HCT116 (cell line): ENCODE data around the gene DCP1A. TPM values are rescaled to one million over a fixed set of nuclear protein-coding genes. Genes with fewer than 3 reads are reported as not detected.
A peak's percentile ranks its signal among the peaks of the same experiment; 100 is the strongest.

ENCODE experiments used
- ATAC-seq: fragments of 200-7000 bp; cut with Tn5 transposase; 2 replicates; pipeline ENCODE4 v1.9.1; 2020; ENCODE audit warnings: mild to moderate bottlenecking, moderate library complexity
- BruUV-seq: library from RNA; stranded (reverse); fragments of 400-500 nt; replicated peaks from 2 replicates; lab custom pipeline; 2021; lab: Mats Ljungman, UMichigan
- CTCF ChIA-PET: fragments of 300-600 bp; sonication (Branson Sonifier 250); formaldehyde crosslinking; loops from one replicate; lab custom pipeline; 2021; ENCODE audit warnings: antibody characterized with exemption; lab: Charles Lee
- POLR2A ChIA-PET: fragments of 300-600, 350-600 bp; sonication (Branson Sonifier 250); formaldehyde crosslinking; loops from one replicate; lab custom pipeline; 2021; ENCODE audit warnings: antibody characterized with exemption; lab: Charles Lee
- RAD21 ChIA-PET, 2 experiments: fragments of 300-600 bp; sonication (Branson Sonifier 250); formaldehyde crosslinking; loops; one replicate each; lab custom pipeline; 2023; ENCODE audit warnings: low total read pairs in 2 of 2; ENCODE audit not compliant: uncharacterized antibody in 2 of 2, unreplicated experiment in 2 of 2, low non-redundant PET in 1 of 2; lab: Charles Lee
- DNase-seq: peaks from one replicate; pipeline ENCODE4 v3.0.0-alpha.2; 2010; ENCODE audit warnings: low read depth, low spot score
- H2AFZ ChIP-seq: fragments of 200-600 bp; shearing (Covaris generic), sonication (generic); 2 replicates; pipeline ENCODE4 v1.6.1; 2017; ENCODE audit warnings: low read depth, mixed run types, mixed read lengths, antibody characterized with exemption, low read length; ENCODE audit not compliant: poor library complexity, severe bottlenecking
- H3K27ac ChIP-seq: 2 replicates; pipeline ENCODE4 v1.5.1; 2012; ENCODE audit warnings: low read depth, low read length
- H3K27me3 ChIP-seq: fragments of 200-600 bp; sonication (generic); 2 replicates; pipeline ENCODE4 v1.6.1; 2016; ENCODE audit warnings: mixed run types, low read length, mixed read lengths; ENCODE audit not compliant: insufficient read depth
- H3K36me3 ChIP-seq, 2 experiments: fragments of 200-500 bp in 1 of 2; fragments of 200-600 bp in 1 of 2; sonication (Bioruptor generic) in 1 of 2; sonication (generic) in 1 of 2; 2 replicates each; pipeline versions ENCODE4 v1.5.1 to v1.6.1; 2014 to 2016; ENCODE audit warnings: low read length in 2 of 2, inconsistent platforms in 1 of 2, mixed read lengths in 1 of 2, mixed run types in 1 of 2; ENCODE audit not compliant: insufficient read depth in 2 of 2, control insufficient read depth in 1 of 2
- H3K4me1 ChIP-seq, 2 experiments: fragments of 200-600 bp in 1 of 2; sonication (generic) in 1 of 2; 2 replicates each; pipeline versions ENCODE4 v1.5.1 to v1.6.1; 2012 to 2017; ENCODE audit warnings: low read length in 2 of 2, inconsistent platforms in 1 of 2, mild to moderate bottlenecking in 1 of 2, mixed read lengths in 1 of 2, mixed run types in 1 of 2, moderate library complexity in 1 of 2; ENCODE audit not compliant: insufficient read depth in 2 of 2, control insufficient read depth in 1 of 2
- H3K4me2 ChIP-seq: fragments of 200-600 bp; sonication (generic); 2 replicates; pipeline ENCODE4 v1.6.1; 2017; ENCODE audit warnings: mixed run types, low read length, mixed read lengths
- H3K4me3 ChIP-seq, 2 experiments: fragments of 200-600 bp in 1 of 2; sonication (generic) in 1 of 2; replicated peaks in 1 of 2; 2 replicates each; pipeline ENCODE4 v1.5.1; 2011 to 2016; ENCODE audit warnings: low read length in 2 of 2, control low read depth in 1 of 2, low read depth in 1 of 2, mild to moderate bottlenecking in 1 of 2, mixed read lengths in 1 of 2, mixed run types in 1 of 2
- H3K79me2 ChIP-seq: fragments of 200-600 bp; sonication (generic); 2 replicates; pipeline ENCODE4 v1.6.1; 2017; ENCODE audit warnings: mild to moderate bottlenecking, mixed run types, low read length, moderate library complexity, mixed read lengths; ENCODE audit not compliant: insufficient read depth
- H3K9ac ChIP-seq: fragments of 200-600 bp; sonication (generic); 2 replicates; pipeline ENCODE4 v1.6.1; 2016; ENCODE audit warnings: low read length, mixed read lengths
- H3K9me2 ChIP-seq: fragments of 200-600 bp; sonication (generic), shearing (Covaris generic); 2 replicates; pipeline ENCODE4 v1.6.1; 2017; ENCODE audit warnings: mixed run types, mild to moderate bottlenecking, moderate library complexity; ENCODE audit not compliant: insufficient read depth
- H3K9me3 ChIP-seq, 2 experiments: fragments of 200-500 bp in 1 of 2; fragments of 200-600 bp in 1 of 2; sonication (Bioruptor generic) in 1 of 2; sonication (generic) in 1 of 2; 2 replicates each; pipeline ENCODE4 v1.6.1; 2014 to 2017; ENCODE audit warnings: low read length in 2 of 2, mixed read lengths in 2 of 2, inconsistent platforms in 1 of 2, low read depth in 1 of 2, mild to moderate bottlenecking in 1 of 2, mixed run types in 1 of 2, moderate library complexity in 1 of 2; ENCODE audit not compliant: control insufficient read depth in 1 of 2, insufficient read depth in 1 of 2
- H4K20me1 ChIP-seq: fragments of 200-600 bp; sonication (generic), shearing (Covaris generic); 2 replicates; pipeline ENCODE4 v1.6.1; 2017; ENCODE audit warnings: mixed run types, mild to moderate bottlenecking, moderate library complexity; ENCODE audit not compliant: insufficient read depth
- ATF3 ChIP-seq: IDR thresholded peaks from 2 replicates; pipeline ENCODE4 v1.6.1; 2012
- CBX3 ChIP-seq: IDR thresholded peaks from 2 replicates; pipeline ENCODE4 v1.6.1; 2012; ENCODE audit warnings: low read depth
- CEBPB ChIP-seq: IDR thresholded peaks from 2 replicates; pipeline ENCODE4 v1.6.1; 2012; ENCODE audit warnings: low read depth
- ELF1 ChIP-seq: IDR thresholded peaks from 2 replicates; pipeline ENCODE4 v1.6.1; 2012; ENCODE audit warnings: low read depth, borderline replicate concordance
- EZH2 ChIP-seq: fragments of 200-600 bp; sonication (generic); IDR thresholded peaks from 2 replicates; pipeline ENCODE4 v1.6.1; 2017; ENCODE audit warnings: antibody characterized with exemption, mixed run types
- EZH2phosphoT487 ChIP-seq: fragments of 200-600 bp; IDR thresholded peaks from 2 replicates; pipeline ENCODE4 v1.6.1; 2018; ENCODE audit warnings: antibody characterized with exemption, borderline replicate concordance
- FOSL1 ChIP-seq: IDR thresholded peaks from 2 replicates; pipeline ENCODE4 v1.6.1; 2012; ENCODE audit warnings: low read depth
- JUND ChIP-seq: IDR thresholded peaks from 2 replicates; pipeline ENCODE4 v1.6.1; 2012
- MAX ChIP-seq: IDR thresholded peaks from 2 replicates; pipeline ENCODE4 v1.6.1; 2012
- POLR2A ChIP-seq: IDR thresholded peaks from 2 replicates; pipeline ENCODE4 v1.7.0; 2011; ENCODE audit warnings: borderline replicate concordance; ENCODE audit not compliant: insufficient read depth, insufficient read length; ENCODE audit errors: extremely low read depth
- RAD21 ChIP-seq: IDR thresholded peaks from 2 replicates; pipeline ENCODE4 v1.6.1; 2012; ENCODE audit warnings: low read depth, mild to moderate bottlenecking
- SP1 ChIP-seq: IDR thresholded peaks from 2 replicates; pipeline ENCODE4 v1.6.1; 2012; ENCODE audit warnings: low read depth
- SRF ChIP-seq: IDR thresholded peaks from 2 replicates; pipeline ENCODE4 v1.6.1; 2012; ENCODE audit warnings: low read depth
- YY1 ChIP-seq: IDR thresholded peaks from 2 replicates; pipeline ENCODE4 v1.6.1; 2011; ENCODE audit warnings: low read length, low read depth, moderate library complexity, mild to moderate bottlenecking; ENCODE audit not compliant: insufficient replicate concordance; ENCODE audit errors: extremely low read depth
- ZBTB33 ChIP-seq: IDR thresholded peaks from 2 replicates; pipeline ENCODE4 v1.6.1; 2011; ENCODE audit warnings: mild to moderate bottlenecking, low read length, moderate library complexity; ENCODE audit not compliant: insufficient replicate concordance; ENCODE audit errors: extremely low read depth
- ZNF274 ChIP-seq: fragments of 200-500 bp; sonication (Bioruptor generic); IDR thresholded peaks from 2 replicates; pipeline ENCODE4 v1.6.1; 2014; ENCODE audit warnings: mild to moderate bottlenecking, low read depth, low read length, inconsistent platforms
- intact Hi-C: fragments of 100-400 bp; cut with micrococcal nuclease; formaldehyde crosslinking; loops from 2 replicates; pipeline ENCODE4 v1.10.0; 2022
- total RNA-seq: library from RNA; stranded (reverse); gene quantifications from one replicate; pipeline ENCODE4 v1.2.1, GENCODE V29; 2021; ENCODE audit not compliant: unreplicated experiment
- TF ChIP-seq, protein P1 (sequence below), 3 experiments: fragments of 200-600 bp in 1 of 3; sonication (generic) in 1 of 3; IDR thresholded peaks in 2 of 3; conservative IDR thresholded peaks in 1 of 3; 2 replicates each; pipeline ENCODE4 v1.5.1; 2012 to 2017; ENCODE audit warnings: low read depth in 2 of 3, low read length in 2 of 3, antibody characterized with exemption in 1 of 3, borderline replicate concordance in 1 of 3, control low read depth in 1 of 3, mild to moderate bottlenecking in 1 of 3, mixed read lengths in 1 of 3, mixed run types in 1 of 3, moderate library complexity in 1 of 3; ENCODE audit not compliant: insufficient read depth in 1 of 3
- TF ChIP-seq, protein P2 (sequence below): IDR thresholded peaks from 2 replicates; pipeline ENCODE4 v1.6.1; 2012; ENCODE audit warnings: low read depth

Gene DCP1A
- total RNA-seq, 1 experiment from 2014 or later, result 33.2 TPM

DNA sequence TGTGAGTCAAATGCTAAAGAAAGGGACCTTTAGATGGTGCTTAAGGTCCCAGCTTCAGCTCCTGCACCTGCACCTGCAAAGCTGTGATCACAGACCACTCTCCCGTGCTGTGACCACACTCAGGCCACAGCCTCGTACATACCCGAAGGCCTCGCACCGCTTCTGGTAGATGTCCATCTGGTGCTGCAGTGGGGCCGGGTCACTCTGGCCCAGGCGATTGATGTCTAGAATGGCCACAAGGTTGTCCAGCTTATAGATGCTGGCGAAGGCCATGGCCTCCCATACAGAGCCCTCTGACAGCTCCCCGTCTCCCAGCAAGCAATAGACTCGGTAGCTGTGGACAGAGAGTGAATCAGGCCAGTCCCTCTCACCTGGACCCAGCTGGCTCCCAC is 112.5 kb downstream of the DCP1A start:
- Histone ChIP-seq H3K4me1 (peaks cover 40 to 46% of the 10 kb centered on the region in 2 experiments), H3K27me3 (no peaks in the 10 kb centered on the region), H3K9me2 (no peaks in the 10 kb centered on the region), H2AFZ (no peak overlapping the region), H3K79me2 (peaks cover 73% of the 10 kb centered on the region), H4K20me1 (no peaks in the 10 kb centered on the region), H3K4me3 (no peak overlapping the region), H3K36me3 (peaks cover 33 to 78% of the 10 kb centered on the region in 2 experiments), H3K9me3 (no peaks in the 10 kb centered on the region), H3K4me2 (no peak overlapping the region), H3K27ac (peak overlapping the region; percentile 31; the same call in 1 of the 2 replicates), H3K9ac (no peak overlapping the region)
- CTCF ChIA-PET, result no interaction called here
- RAD21 ChIA-PET, result no interaction called here
- intact Hi-C loops, result no loop called here
- no TSS peak for BruUV-seq
- ATAC-seq (no peak), DNase-seq (no peak)
- POLR2A ChIA-PET, result no interaction called here
- TF ChIP-seq ZNF274 (no peak), CEBPB (no peak), YY1 (no peak), ZBTB33 (no peak), CBX3 (no peak), SP1 (no peak), JUND (no peak), RAD21 (no peak), MAX (no peak), POLR2A (no peak), EZH2phosphoT487 (no peak), ELF1 (no peak), ATF3 (no peak), FOSL1 (no peak), SRF (no peak), EZH2 (no peak)
- TF ChIP-seq, protein P1, sequence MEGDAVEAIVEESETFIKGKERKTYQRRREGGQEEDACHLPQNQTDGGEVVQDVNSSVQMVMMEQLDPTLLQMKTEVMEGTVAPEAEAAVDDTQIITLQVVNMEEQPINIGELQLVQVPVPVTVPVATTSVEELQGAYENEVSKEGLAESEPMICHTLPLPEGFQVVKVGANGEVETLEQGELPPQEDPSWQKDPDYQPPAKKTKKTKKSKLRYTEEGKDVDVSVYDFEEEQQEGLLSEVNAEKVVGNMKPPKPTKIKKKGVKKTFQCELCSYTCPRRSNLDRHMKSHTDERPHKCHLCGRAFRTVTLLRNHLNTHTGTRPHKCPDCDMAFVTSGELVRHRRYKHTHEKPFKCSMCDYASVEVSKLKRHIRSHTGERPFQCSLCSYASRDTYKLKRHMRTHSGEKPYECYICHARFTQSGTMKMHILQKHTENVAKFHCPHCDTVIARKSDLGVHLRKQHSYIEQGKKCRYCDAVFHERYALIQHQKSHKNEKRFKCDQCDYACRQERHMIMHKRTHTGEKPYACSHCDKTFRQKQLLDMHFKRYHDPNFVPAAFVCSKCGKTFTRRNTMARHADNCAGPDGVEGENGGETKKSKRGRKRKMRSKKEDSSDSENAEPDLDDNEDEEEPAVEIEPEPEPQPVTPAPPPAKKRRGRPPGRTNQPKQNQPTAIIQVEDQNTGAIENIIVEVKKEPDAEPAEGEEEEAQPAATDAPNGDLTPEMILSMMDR (IDR thresholded peaks at IDR 0.05 in 2 of 3, conservative IDR thresholded peaks at IDR 0.05 in 1 of 3; ENCODE audit: borderline replicate concordance in 1 of 3, insufficient read depth in 1 of 3, low read depth in 2 of 3, low read length in 2 of 3), result no peak
- TF ChIP-seq, protein P2, sequence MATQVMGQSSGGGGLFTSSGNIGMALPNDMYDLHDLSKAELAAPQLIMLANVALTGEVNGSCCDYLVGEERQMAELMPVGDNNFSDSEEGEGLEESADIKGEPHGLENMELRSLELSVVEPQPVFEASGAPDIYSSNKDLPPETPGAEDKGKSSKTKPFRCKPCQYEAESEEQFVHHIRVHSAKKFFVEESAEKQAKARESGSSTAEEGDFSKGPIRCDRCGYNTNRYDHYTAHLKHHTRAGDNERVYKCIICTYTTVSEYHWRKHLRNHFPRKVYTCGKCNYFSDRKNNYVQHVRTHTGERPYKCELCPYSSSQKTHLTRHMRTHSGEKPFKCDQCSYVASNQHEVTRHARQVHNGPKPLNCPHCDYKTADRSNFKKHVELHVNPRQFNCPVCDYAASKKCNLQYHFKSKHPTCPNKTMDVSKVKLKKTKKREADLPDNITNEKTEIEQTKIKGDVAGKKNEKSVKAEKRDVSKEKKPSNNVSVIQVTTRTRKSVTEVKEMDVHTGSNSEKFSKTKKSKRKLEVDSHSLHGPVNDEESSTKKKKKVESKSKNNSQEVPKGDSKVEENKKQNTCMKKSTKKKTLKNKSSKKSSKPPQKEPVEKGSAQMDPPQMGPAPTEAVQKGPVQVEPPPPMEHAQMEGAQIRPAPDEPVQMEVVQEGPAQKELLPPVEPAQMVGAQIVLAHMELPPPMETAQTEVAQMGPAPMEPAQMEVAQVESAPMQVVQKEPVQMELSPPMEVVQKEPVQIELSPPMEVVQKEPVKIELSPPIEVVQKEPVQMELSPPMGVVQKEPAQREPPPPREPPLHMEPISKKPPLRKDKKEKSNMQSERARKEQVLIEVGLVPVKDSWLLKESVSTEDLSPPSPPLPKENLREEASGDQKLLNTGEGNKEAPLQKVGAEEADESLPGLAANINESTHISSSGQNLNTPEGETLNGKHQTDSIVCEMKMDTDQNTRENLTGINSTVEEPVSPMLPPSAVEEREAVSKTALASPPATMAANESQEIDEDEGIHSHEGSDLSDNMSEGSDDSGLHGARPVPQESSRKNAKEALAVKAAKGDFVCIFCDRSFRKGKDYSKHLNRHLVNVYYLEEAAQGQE, result no peak
- TF ChIP-seq, all 23 proteins: peak for 0
